ENCODE results near the gene CRADD.
"Not testable (repeated sequence)": the region's sequence is repeated elsewhere in the genome, so short reads cannot be mapped to it uniquely, and the experiment has no call there.

Gene CRADD

DNA sequence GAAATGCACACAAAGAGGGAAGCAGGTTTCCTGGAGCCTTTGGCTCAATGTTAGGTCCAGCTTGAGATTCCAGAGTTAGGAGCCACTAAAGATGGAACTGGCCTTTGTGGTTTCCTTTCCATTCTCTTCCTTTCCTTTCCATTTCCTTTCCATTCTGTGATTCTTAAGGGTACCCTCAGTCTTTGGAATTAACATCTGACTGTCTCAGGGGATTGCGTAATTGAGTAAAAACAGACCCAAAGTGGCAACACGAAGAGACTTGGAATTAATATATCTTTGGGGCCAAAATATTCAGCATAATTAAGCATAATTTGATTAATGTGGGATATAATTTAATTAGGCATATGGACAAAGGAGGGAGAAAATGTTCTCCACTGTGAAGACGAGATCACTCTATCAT, 205.6 kb downstream of the CRADD start:
- no peak for DNase-seq

DNA sequence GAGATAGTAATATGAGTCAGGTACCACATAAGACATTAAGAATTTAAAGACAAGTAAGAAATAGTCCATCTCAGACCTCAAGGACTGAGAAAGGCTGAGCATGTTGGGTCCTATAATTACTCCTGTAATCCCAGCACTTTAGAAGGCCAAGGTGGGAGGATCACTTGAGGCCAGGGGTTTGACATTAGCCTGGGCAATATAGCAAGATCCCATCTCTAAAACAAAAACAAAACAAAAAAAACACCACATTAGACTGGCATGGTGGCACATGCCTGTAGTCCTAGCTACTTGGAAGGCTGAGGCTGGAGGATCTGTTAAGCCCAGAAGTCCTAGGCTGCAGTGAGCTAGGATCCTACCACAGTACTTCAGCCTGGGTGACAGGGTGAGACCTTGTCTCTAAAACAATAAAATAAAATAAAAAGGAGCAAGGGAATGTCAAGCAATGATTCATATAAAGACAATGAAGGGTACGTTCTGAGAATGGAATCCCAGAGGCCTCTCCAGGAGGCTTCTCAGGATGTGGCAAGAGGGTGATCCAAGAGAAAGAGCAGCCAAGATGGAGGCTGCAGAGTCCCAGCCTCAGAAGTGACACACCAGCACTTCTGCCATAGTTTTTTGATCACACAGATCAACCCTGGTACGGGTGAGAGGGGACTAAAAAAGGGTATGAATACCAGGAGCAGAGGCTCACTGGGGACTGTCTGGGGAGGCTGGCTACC, 206.4 kb downstream of the CRADD start:
- no peak for DNase-seq

DNA sequence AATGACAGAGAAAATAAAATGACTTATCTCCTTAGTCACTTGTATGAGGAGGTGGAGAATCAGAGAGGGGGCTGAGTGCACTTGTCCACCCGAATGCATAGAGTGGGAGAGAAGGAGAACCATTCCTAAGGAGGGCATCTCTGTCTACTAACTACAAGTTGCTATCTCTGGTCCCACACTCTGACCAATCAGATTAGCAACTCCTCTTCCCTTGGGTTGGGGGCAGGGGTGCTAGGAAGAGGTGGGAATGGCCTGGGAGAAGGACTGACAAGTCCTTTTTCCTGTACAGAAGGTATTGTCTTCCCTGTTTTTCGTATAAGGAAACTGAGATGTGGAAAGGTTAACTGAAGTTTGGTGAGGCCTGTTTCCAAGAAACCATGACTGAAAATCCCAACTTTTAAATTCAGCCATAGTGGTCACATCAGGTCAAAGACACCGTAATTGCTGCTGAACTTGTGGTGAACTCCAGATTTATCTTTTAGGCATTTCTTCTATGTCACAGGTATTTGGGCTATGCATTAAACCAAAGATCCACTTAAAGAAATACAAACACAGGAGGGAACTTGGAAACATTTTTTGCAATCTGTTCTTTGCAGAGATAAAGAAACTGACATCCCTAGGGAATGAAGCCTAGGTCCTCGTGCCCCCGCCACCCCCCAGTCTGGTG, 207.8 kb downstream of the CRADD start:
- no peak for DNase-seq

DNA sequence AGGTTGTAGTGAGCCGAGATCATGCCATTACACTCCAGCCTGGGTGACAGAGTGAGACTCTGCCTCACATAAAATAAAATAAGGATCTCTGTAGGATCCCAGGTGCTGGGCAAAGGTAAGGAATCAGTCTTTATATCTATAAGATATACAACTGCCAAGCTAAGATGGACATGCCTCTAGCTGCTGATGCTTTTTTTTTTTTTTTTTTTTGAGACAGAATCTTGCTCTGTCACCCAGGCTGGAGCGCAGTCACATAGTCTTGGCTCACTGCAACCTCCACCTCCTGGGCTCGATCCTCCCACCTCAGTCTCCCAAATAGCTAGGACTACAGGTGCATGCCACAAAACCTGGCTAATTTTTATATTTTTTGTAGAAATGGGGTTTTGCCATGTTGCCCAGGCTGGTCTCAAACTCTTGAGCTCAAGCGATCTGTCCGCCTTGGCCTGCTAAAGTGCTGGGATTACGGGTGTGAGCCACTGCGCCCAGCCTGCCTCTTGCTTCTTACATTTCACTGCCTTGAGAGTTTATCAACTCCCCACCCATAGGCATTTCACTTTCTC, 208.9 kb downstream of the CRADD start:
- not testable (repeated sequence) for DNase-seq

DNA sequence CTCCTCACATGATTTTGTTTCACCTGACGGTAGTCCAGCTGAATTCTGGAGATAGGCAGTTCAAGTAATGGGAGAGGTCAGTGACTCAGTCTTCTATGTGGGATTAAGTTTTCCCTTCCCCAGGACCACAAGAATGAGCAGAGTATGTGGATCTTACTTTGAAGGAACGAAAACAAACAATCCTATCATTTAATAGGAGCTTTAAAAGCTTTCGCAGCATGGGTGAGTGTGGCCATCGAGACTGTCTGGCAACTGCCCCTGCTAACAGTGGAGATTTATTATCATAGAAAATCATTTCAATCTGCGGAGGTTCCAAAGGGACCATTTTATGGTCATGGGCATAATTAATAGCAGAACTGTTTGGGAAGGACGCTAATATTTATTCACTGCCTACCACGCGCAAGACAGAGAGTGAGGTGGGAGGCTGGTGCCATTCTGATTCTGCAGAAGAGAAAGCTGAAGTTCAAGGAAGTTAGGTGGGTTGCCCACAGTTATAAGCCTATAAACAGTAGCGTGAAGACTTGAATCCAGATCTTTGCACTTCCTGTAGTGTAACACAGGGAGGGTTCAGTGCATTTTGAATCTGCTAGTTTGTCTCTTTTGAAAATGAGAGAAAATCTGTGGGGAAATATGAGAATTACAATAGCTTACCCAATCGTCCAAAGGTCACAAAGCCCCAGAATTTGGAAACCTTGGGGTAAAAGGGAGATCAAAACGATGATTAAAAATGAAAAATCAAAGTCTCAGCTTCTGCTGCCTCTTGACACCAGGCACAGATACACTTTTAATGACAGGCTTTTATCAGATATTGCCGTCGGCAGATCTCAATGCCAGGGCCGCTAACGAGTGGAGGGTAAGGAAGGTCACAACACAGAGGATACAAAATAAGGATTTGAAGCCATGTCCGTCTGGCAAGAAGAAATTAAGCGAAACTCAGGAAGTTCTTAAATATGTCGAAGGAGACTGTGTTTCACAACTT, 209.6 kb downstream of the CRADD start:
- no peak for DNase-seq

DNA sequence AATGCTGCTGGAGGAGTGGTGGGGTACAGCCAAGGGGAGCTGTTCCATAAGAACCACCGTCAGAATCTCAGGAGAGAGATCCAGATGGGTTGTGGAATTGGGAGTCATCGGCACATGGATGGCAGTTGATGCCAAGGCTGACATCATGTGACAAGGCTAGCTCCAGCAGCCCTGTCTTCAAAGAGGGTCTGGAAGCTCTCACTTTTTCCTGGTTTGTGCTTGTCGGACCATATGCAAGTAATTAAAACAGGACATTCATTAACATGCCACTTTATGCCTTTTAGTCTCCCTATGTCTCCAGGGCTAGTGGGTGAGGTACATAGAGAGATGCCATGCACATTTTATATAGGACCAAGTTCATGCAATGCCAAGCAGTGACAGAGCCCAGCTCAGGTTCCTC, 211.8 kb downstream of the CRADD start:
- DNase-seq: no peak

DNA sequence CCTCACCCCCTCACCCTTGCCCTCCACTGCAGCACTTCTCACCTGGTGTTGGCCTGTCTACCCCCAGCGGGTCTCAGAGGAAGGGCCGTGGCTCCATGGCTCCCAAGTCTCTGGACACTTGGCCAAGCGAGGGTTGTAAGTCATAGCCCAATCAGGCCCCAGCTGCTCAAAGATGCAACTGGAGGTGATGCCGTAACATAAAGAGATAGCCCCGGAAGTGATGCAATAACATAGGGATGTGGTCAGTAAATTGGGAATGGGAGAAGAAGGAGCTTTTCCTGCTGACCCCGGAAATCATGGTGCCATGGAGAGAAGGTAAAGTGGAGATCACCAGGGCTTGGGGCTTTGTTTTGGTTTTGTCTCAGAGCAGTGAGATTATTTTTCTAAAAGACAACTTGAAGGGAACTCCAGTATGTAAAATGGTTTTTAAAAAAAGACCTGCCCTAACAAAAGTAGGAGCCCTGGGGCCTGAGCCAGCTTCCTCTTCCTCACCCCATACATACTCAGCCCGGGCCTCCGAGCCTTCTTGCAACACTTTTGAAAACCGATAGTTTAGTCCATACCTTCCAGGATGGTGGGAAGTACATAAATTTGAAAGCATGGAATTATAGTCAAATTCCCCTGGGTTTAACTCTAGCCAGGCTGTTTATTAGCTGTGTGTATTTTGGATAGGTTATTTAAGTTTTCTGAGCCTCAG, 212.5 kb downstream of the CRADD start:
- no peak for DNase-seq

DNA sequence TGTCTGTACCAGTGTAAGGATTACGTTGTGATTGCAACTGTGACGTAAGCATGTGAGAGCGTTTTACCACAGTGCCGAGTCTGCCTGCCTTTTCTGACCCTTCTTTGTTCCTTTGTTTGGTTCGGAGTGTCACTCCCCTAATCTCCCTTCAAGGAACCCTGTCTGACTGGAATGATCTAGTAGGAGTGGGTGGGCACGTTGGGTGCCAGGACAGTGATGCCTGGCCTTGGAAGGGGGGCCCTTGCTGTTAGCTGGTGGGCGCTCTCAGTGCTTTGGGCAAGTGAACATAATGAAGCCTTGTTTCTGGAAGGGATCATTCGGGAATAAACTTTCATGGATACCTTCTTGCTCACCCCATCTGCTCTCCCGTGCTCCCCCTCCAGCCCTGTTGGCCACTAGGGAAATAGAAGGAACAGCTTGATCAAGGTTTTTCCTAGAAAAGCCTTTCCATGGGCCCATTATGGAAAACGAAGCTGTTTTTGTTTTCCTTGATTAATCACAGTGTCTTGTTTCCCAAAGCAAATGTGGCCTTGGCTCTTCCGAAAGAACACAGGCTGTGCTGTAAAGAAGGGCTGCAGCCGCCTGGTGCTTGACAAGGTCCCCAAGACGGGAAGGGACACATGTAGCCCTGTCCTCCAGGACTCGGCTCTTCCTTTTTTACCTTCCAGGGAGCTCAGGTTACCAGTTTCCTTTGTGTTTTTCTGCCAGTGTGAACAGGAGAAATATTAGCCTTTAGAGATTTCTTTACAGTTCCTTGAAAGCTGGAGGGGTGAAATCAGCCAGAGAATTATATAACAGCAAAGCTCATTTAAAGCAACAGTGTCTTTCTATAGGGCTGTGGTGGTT, 215.5 kb downstream of the CRADD start:
- DNase-seq: no peak

DNA sequence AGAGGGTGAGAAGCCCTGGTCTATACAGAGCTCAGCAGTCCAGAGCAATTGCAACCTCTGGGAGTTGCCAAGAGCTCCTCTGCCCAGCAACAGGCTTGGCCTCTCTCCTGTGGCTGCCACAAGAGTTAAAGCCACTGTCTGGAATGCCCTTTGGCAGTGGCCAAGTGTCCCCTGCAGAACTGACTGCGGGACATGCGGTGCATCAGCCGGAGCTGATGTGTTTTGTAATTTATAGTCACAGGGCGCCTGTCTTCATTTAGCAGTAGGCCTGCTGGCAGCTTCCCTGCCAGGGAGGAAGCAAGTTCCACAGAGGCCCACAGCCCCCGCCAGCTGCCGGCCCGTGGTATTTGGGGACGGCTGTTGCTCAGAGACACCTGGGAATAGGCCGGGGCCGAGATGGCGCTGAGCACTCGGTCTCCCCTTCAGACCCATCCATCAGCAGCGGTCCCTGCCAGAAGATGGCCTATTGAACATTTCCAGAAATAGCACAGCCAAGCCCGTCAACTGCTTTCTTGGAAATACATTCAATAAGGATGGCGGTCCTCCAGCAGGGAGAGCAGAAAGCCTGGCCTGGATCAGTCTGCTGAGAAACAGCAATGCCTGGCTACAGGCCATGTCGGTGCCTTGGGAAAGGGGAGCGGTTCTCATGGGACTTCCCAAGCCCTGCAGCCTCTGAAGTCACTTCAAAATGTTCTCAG, 217.4 kb downstream of the CRADD start:
- no peak for DNase-seq

DNA sequence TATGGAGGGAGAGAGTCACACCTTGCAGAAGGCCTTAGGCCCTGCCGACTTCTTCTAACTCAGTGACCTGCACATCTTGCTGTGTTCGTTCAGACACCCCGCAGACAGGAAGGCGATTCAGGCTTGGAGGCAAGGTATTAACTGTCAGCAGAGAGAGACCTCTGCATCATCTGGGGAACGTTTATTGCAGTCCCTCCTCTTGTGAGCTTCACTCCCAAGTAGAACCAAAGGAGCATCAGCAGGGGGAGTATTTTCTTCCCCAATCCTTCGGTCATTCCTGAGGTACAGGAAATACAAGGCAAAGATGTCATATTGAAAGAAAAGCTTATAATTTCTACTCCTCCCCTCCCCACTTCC, 217.9 kb downstream of the CRADD start:
- no peak for DNase-seq

DNA sequence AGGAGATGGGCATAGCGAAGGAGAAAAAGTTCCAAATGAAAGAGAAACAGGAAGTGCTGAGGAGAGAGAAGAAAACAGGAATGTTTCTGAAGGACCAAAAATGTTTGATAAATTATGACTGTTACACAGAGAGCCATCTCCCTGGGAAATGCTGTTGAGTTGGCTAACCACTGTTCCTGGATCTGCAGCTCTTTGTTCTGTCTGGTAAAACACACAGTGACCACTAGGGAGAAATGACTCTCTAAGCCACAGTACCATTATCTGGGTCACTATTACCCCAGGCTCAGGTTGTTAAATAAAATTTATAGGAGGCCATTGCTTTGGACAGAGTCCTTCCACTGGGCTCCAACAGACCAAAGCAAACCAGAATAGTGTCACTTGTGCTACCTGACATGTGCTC, 219.3 kb downstream of the CRADD start:
- DNase-seq: no peak

DNA sequence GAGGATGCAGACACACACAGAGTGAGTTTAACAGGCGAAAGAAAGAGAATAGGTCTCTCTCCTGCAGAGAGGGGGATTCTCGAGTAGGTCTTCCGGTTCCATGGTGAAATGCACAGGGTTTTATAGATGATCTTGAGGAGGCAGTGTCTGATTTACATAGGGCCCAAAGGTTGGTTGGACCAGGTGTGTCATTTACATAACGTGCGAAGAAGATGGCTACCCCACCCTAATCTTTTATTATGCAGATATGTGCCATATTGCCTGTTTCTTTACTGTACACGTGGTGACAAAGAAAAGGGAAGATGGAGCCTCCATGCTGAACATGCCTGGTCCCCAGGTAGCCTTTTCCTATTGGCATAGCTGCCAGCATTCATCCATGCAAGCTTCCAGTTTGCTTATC, 219.8 kb downstream of the CRADD start:
- DNase-seq: no peak

DNA sequence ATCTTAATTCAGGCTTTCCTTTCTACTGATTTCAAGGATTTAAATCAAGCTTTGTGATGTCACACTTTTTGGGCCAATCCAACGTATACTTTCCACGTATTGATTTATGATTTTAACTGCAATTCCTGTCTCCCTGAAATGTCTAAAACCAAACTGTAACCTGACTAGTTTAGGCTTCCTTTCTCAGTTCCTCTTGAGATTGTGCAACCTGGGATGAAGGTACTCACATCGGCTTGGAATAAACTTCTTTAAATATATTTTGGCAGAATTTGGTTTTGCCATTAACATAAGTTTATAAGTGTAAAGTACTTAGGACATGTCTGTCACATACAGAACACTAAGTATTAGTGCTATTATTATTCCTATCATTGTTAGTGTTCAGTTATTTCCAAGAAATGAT, 224.6 kb downstream of the CRADD start:
- no peak for DNase-seq

DNA sequence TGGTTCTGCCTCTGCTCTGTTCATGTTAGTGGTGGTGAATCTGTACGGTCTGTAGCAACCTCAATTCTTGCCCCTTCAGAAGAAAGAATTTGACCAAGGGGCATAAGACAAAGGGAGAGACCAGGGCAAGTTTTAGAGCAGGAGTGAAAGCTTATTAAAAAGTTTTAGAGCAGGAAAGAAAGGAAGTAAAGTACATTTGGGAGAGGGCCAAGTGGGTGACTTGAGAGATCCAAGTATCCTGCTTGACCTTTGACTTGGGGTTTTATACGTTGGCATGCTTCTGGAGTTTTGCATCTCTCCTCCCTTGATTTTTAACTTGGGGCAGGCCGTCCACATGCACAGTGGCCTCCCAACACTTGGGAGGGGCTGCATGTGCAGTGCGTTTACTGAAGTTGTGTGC, 225.0 kb downstream of the CRADD start:
- DNase-seq: no peak

DNA sequence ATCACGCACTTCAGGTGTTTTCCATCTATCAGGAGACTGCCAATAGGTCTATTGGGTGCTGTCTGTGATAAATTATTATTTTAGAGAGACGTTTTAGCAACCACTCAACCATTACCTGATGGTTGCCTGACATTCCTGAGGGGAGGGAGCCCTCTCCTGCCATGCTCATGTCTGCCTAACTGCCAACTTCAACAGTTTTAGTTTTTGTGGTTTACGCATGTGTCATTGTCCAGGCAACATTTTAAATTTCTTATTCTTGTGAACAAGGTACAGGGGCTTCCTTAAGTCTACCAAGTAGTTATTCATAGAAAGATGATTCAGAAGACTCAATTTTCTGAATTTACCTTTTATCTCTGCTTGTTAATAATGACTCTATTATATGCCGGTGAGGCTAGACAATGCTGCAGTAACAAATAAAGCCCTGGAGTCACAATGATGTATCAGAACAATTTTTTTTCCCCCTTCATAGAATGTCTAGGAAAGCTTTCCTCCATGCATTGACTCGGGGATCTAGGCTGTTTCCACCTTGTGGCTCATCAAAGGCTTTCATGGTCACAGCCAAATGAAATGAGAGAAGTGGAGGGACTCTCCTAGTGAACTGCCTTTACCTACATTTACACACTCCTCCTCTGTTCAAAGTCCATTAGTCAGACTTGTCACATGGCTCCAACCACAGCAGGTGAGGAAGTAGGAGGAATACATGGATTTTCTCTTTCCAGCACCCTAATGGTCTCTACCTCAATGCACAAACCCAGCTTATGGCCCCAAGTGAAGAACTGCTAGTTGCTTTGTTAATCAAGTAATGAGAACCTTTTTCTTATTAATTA, 225.8 kb downstream of the CRADD start:
- DNase-seq: no peak

DNA sequence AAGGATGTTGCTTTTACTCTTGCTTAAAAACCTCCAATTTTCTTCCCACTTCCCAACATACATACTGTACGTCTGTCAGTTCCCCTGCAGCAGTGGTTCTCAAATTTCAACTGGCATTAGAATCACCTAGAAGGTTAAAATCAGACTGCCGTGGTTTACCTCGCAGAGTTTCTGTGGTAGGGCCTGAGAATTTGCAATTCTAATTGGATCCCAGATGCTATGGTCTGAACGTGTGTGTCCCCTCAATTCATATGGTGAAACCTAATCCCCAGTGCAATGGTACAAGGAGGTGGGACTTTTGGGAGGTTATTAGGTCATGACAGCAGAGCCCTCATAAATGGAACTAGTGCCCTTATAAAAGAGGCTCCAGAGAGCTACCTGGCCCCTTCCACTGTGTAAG, 226.9 kb downstream of the CRADD start:
- DNase-seq: no peak

DNA sequence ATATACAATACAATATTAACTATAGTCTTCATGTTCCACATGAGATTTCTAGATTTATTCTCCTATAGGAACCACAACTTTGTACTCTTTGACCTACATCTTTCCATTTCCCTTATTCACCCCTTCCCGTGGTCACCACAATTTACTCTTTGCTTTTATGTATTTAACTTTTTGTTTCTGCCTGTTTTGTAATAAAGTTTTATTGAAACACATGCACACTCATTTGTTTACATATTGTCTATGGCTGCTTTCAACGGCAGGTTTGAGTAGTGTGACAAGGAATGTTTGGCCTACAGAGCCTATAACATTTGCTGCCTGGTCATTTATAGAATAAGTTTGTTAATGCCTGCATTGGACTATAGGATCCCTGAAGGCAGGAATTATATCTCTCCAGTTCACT, 231.1 kb downstream of the CRADD start:
- no peak for DNase-seq

DNA sequence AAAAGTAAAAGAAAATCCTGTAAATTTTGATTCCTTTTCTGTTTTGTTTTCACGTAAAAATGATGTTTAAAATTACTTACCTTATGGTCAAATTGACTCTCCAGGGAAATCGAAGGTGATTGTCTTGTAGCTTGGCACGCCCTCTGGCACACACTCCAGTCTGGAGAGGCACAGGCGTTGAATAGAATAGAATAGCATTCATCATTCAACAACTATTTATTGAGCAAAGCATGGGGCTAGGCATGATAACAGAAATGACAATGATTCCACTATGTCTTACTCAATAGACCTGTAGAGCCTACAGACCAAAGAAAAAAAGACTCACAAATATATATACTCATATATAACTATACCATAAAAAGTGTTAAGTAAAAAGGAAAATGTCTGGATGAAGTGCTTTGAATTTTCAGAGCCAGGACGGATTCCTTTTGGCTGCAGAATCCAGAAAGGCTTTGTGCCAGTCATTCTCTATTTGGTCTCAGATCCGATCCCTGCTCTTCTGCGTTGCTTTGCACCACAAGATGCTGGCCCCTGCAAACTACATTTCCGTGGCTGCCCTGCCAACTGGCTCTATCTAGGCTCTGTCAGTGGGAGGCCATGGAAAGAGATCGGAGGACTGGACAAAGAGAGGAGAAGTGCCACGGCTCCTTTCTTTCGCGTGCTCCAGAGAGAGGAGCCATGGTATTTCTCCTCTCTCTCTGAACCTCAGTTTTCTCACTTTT, 231.8 kb downstream of the CRADD start:
- peak; percentile 54 for DNase-seq

DNA sequence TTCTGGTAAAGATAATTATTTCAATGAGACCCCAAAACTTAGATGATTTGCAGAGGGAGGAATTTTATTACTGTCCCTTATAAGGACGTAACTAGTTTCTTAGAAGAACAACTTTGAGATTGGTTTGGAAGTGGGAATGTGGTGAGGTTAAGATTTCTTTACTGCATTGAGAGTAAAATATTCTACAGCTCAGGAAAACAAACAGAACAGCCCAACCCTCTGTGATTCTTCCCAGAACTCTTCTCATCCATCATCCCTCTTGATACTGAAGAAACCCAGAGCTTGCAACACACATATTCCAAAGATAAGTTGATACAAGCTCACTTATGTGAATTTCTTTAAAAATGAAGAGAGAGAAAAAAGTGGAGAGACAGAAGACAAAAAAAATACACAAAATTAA, 234.2 kb downstream of the CRADD start:
- DNase-seq: no peak
